K562 treated with DMSO at 1 percent for 12 hours (cell line): ENCODE data around the gene AMDHD2. TPM values are rescaled to one million over a fixed set of nuclear protein-coding genes. Genes with fewer than 3 reads are reported as not detected.

Experiments
- total RNA-seq: library from RNA; unstranded; fragments of 300-600 nt; gene quantifications from 2 replicates; pipeline ENCODE4 v1.2.3, GENCODE V29; 2022; ENCODE audit not compliant: insufficient read depth

The AMDHD2 gene, protein sequence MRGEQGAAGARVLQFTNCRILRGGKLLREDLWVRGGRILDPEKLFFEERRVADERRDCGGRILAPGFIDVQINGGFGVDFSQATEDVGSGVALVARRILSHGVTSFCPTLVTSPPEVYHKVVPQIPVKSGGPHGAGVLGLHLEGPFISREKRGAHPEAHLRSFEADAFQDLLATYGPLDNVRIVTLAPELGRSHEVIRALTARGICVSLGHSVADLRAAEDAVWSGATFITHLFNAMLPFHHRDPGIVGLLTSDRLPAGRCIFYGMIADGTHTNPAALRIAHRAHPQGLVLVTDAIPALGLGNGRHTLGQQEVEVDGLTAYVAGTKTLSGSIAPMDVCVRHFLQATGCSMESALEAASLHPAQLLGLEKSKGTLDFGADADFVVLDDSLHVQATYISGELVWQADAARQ
- total RNA-seq = 31.3 and 51.9 TPM in 2 replicates

DNA sequence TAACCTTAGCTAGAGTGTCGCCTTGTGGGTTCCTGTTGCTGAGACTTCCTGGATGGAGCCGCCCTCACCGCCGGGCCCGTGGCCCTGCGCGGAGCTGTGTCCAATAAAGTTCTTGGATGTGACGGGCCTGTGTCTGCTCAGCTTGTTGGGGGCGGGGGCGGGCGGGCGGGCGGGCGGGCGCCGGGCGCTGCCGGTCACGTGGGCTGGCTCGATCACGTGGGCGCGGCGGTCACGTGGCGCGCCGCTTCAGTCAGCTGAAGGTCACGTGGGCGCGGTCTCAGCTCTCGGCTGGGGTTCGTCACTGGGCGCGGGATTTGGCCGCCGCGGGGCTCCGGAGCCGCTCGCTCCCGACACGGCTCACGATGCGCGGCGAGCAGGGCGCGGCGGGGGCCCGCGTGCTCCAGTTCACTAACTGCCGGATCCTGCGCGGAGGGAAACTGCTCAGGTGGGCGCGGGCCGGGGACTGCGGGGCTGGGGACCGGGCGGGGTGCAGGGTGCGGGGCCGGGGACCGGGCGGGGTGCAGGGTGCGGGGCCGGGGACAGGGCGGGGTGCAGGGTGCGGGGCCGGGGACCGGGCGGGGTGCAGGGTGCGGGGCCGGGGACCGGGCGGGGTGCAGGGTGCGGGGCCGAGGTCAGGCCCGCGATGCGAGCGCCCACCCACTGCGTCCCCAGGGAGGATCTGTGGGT, at the start of gene AMDHD2:
AMDHD2 (plus strand) TSS at position 275 of the 687 bp plus-strand sequence; CDS start at position 363, 88 bp downstream.

DNA sequence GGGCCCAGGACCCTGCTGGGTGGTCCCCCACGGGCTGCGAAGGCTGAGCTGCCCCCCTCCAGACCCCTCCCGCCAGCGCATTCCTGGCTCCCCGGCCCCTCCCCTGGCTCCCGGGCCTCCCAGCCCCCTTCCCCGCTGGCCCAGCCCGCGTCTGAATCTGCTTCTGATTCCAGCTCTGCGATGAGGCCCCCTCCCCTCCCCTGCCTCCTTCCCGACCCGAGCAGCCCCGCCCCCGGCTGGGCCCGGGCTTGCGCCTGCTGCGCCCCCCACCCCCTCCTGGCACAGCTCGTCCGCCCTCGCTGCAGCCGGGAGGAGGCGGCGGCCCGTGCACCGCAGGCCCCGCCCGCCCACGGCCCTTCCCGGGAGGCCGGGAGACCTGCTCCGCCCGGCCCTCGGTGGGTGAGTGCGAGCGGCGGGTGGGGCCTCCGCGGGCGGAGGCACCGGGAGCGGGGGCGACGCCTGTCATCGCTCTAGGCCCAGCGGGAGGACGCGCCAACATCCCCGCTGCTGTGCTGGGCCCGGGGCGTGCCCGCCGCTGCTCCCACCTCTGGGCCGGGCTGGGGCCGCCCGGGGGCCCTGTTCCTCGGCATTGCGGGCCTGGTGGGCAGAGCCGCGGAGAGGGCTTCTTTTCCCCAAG, 49.0 kb upstream of the AMDHD2 start, which contains the start of gene NTN3:
NTN3 (plus strand) TSS at position 282 of the 637 bp plus-strand sequence. CDS start 405 bp downstream, outside the sequence.

DNA sequence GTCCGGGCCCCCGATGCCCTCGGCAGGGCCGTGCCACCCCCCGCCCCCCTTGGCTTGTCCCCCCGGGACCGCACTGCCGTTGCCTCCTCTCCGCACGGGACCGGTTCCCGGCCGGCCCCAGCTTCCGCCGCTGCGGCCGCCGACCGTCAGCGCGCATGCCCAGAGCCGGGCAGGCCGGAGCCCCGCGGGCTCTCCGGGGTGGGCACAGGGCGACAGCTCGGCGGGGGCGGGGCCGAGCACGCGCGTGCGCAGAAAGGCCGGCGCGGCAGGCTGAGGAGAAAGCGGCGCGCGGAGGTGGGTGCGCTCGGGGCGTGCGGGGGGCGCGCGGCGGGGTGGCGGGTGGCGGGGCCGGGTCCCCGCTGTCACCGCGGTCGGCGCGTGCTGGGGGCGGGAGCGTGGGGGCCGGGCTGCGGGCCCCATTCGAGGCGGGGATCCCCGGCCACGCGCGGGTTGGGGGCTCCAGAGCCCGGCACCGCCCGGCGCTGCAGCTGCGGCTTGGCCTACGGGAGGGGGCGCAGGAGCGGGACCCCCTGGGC, 45.2 kb upstream of the AMDHD2 start, which contains the start of gene TBC1D24:
TBC1D24 (plus strand) TSS at position 251 of the 536 bp plus-strand sequence. CDS start 21,022 bp downstream, outside the sequence.

DNA sequence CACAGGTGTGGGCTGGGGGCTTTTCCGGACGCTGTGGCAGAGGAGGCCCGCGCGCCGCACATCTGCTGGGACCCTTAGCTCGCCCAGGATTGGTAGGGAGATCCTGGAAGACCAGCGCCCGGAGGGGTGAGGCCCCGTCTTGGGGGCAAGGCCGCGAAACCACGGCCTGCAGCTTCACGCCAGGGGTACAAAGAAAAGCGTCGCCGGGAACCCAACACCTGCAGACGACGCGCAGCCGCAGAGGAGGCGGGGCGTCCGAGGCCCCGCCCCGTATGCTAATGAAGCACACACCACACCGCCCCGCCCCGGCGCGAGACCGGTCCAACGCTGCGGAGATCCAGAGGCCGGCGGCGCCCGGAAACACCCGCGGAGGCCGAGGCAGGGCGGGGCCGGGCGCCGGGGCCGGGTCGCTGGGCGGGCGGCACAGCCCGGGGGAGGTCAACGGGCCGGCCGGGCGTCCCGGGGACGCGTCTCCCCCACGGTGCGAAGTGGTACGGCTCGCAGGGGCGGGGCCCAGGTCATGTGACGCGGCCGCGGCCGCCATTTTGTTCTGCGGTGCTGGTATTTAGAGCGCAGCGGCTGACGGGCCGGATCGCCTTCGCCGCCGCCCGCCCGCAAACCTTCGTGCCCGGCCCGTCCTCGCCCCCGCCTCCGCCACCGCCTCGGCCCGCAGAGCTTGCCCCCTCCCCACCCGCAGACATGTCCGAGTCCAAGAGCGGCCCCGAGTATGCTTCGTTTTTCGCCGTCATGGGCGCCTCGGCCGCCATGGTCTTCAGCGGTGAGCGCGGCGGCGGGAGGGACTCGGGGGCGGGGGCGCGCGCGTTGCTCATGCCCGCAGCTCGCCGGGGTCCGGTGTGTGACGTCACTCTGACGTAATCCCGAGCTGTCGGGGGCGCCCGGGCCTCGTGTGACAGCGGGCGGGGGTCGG, 6.5 kb upstream of the AMDHD2 start, which contains the start of gene ATP6V0C:
ATP6V0C (plus strand) TSS at position 548 of the 928 bp plus-strand sequence; CDS start at position 700, 152 bp downstream.

DNA sequence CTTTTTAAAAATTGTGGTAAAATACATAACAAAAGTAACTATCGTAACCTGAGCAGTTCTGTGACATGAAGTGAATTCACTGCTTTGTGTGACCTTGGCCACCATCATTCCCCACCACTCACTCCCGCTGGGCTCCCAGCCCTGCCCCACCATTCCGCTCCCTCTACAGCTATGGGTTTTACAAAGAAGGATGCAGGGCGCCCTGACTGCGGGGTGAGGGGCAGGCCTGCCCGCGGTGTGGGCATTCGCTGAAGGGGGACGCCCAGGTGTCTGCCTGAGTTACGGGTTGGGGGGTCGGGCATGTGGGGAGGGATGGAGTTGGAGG, 11.2 kb downstream of the AMDHD2 start, which contains the start of gene CEMP1:
CEMP1 (minus strand) TSS at position 38 of the 325 bp plus-strand sequence. CDS start 335 bp downstream, outside the sequence.

DNA sequence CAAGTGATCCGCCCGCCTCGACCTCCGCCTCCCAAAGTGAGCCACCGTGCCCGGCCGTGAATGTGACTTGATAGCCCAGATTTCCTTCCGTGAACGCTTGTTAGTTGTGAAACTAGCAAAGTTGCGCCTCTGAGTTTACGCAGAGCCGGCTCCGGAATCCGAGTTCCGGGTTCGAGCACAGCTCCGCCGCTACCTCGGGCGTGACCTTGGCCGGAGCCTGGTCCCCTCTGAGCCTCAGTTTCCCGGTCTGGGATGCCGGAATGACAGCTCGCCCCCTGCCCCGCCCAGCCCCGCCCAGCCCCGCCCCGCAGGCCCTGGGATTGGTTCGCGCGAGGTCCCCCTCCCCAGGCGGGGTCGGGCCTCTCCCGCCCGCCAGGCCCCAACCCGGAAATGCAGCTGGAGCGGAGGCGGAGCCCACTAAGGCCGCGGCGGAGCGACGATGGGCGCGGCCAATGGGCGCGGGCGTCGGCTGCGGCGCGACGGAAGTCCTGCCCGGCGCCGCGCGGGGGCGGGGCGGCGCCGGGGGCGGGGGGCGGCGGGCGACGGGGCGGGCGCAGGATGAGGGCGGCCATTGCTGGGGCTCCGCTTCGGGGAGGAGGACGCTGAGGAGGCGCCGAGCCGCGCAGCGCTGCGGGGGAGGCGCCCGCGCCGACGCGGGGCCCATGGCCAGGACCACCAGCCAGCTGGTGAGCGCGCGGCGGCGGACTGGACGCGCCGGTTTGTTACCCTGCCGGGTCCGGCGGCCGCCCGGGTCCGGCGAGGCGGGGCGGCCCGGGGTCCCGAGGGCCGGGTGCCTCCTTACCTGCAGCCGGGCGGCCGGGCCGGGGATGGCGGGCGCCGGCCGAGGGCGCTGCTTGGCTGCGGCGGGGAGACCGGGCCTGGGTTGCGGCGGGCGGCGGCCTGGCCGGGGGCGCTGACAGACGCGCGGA, 17.5 kb downstream of the AMDHD2 start, which contains the start of gene PDPK1:
PDPK1 (plus strand) TSS at position 571 of the 929 bp plus-strand sequence; CDS start at position 663, 92 bp downstream.

Other genes starting within 250 kb of the AMDHD2 start
- 12.0 and 28.5 TPM in 2 replicates for gene ABCA3, start 179.6 kb upstream of the AMDHD2 start, total RNA-seq
- gene CCNF, start 90.9 kb upstream of the AMDHD2 start, total RNA-seq = 22.7 and 45.3 TPM in 2 replicates
- gene TEDC2, start 60.3 kb upstream of the AMDHD2 start, total RNA-seq = 35.6 and 43.5 TPM in 2 replicates
- not detected in 2 replicates for gene NTN3, start 49.1 kb upstream of the AMDHD2 start, total RNA-seq
- 3.4 and 13.9 TPM in 2 replicates for gene TBC1D24, start 45.2 kb upstream of the AMDHD2 start, total RNA-seq
- 460 and 473 TPM in 2 replicates for gene ATP6V0C, start 6.4 kb upstream of the AMDHD2 start, total RNA-seq
- gene CEMP1, start 11.0 kb downstream of the AMDHD2 start, total RNA-seq = 7.2 and 8.8 TPM in 2 replicates
- gene PDPK1, start 17.6 kb downstream of the AMDHD2 start, total RNA-seq = 8.4 and 41.4 TPM in 2 replicates
- 45.9 and 57.1 TPM in 2 replicates for gene KCTD5, start 162.2 kb downstream of the AMDHD2 start, total RNA-seq
- 1.0 and 2.4 TPM in 2 replicates for gene PRSS27, start 199.9 kb downstream of the AMDHD2 start, total RNA-seq
- gene SRRM2, start 232.3 kb downstream of the AMDHD2 start, total RNA-seq = 211 and 370 TPM in 2 replicates